NCI-H146 treated with DMSO at 0.1 percent for 48 hours (cell line): ENCODE data around the gene CYGB.
"Not testable (repeated sequence)": the region's sequence is repeated elsewhere in the genome, so short reads cannot be mapped to it uniquely, and the experiment has no call there.

Experiments used
- DNase-seq: peaks from one replicate; lab custom pipeline; 2025; ENCODE audit not compliant: unreplicated experiment; lab: John Stamatoyannopoulos, UW

The CYGB gene

DNA sequence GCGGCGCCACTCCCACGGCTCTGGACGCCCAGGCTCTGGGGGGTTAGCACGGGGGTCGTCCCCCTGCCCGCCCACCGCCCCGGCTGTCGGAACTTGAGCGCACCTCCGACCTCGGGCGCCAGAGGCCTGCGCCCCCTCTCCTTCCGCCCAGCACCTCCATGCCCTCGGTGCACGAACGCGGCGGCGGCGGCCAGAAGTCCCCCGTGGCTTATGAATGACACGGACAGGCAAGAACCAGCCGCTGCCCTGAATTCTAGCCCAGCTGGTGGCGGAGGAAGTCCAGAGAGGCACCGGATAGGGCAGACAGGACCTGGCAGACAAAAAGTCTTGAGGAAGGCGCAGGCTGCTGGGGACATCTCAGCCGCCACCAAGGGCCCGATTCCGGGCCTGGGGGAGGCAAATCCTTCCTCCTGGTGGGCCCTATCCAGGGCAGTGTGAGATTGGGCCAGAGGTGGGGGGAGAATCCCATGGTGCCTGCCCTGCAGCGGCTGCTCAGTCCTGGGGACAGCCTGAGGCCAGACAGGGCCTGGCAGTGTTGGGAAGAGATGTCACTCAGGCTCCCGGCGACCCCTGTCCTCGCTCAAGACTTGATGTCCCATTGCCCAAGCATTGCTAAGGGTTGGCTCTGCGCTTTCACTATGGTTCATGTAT is 897 bp upstream of the CYGB start:
- no peak for DNase-seq

DNA sequence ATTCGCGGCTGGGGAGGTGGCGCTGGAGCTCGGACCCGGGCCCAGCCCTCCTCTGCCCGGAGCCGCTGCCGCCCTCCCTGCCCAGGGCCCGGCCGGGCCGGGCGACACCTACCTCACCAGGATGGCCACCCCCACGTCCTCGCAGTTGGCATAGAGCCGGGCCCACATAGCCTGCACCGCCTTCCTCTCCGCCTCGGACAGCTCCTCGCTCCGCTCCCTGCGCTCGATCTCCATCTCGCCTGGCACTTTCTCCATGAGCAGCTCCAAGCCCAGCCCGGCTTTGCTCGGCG is 276 bp downstream of the CYGB start:
- no peak for DNase-seq

DNA sequence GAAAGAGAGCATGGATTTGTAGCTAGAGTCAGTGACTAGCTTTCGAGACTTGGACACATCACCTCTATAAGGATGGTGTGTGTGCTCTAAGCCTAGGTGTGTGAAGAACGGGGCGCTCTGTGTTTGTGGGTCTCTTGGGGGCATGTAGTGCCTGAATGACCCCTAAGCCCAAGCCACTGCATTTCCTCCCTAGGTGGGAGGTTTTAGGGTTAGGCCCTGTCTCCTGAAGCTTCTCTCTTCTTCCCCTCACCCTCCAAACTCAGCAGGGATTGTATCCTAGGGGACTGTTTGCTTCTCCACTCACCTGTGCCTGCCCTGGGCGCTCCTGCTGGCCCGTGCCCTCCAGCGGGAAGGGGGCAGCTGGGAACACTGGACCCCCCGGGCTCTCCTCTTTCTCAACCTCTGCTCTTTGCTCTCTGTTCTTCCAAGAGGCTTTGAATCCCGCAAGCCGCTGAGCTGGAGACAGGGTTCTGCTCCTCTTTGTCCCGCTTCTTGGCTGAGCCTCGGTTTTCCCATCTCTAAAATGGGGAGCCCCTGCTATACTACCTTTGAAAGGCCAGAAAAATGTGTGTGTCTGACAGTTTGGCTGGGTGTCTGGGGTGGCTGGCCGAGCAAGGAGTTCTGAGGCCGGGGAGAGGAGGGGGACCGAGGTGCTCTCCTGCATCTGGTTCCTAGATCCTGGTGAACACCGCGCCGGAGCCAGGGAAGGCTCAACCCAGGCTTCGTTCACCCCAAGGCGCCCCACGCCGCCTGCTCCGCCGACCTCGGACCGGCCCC is 810 bp downstream of the CYGB start:
- DNase-seq, result no peak

DNA sequence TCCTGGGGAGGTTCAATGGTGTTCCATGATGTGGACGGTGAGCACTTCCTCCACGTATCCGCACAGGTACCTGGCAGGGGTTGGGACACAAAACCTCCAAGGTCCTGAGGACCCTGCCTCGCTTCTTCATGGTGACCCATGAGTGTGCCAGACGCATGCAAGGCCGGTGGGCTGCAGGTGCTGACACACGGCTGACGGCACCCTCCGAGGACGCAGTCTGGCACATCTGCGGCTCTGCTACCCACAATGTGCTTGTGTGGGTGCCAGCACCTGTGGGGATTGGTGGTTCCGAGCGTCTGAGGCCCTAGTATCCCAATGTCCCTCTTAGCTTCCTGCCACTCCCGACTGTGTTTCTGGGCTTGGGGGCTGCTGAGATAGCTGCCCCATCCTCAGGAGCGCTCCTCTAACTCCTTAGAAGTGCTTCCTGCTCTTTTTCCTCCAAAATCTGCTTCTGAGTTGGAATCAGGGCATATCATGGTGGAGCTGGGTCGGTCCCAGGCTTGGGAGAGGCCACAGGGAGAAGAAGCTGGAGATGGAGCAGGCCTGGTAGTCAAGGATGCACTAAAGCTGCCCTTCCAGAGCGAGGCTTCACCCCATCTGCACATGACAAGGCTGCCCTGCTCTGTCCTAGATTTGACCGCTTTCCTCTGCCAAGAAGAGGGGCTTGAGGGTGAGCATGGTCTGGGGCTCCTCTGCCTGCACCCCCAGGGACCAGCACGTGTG is 1.6 kb downstream of the CYGB start:
- no peak for DNase-seq

DNA sequence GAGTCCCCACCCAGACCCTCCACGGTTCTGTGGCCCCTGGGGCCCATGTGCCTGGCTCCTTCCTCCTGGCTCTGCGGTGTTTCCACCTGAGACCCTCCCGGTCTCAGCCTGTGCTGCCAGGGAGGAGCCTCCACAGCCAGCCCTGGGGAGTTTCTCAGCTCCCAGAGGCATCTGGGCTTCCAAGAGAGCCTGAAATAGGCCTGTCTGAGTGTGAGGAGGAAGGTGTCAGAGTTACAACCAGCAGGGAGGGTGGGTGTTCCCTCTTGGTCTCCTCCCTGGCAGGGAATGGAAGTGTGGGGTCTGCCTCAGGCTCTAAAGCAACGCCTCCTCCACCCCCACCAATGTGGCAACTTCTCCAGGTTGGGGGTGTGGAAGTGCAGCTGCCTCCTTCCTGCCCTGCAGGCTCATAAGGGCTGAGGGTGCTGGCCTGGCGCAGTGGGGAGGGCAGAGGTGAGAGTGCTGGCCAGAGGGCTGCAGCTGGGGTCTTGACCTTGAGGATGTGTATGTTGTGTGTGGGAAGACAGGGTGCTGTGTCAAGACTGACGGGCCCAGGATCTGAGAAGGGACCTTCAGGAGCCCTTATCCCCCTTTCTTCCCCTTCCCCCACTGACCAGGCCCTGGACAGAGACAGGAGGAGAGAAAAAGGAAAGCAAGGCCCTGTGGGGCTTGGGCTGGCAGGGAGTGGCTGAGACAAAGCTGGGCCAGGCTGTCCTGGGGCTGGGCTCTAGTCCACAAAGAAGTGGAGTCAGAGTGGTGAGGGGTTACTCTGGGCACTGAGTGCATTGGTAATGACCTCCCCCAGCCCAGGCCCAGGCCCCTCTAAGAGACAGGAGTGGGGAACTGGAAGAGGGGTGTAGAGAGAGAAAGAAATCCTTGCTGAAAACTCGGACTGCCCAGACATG is 2.4 kb downstream of the CYGB start:
- DNase-seq, result no peak

DNA sequence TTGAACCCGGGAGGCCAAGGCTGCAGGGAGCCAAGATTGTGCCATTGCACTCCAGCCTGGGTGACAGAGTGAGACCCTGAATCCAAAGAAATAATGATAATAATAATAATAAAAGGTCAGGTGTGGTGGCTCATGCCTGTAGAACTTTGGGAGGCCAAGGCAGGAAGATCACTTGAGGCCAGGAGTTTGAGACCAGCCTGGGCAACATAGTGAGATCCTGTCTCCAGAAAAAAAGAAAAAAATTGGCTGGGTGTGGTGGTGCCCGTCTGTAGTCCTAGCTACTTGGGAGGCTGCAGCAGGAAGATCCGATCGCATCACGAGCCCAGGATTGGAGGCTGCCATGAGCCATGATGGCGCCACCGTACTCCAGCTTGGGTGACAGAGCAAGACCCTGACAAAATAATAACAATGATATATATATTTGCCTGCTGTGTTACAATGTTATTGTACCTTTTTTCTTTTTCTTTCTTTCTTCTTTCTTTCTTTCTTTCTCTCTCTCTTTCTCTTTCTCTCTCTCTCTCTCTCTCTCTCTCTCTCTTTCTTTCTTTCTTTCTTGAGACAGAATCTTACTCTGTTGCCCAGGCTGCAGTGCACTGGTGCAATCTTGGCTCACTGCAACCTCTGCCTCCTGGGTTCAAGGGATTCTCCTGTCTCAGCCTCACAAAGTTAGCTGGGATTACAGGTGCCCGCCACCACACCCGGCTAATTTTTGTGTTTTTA is 3.7 kb downstream of the CYGB start:
- not testable (repeated sequence) for DNase-seq

DNA sequence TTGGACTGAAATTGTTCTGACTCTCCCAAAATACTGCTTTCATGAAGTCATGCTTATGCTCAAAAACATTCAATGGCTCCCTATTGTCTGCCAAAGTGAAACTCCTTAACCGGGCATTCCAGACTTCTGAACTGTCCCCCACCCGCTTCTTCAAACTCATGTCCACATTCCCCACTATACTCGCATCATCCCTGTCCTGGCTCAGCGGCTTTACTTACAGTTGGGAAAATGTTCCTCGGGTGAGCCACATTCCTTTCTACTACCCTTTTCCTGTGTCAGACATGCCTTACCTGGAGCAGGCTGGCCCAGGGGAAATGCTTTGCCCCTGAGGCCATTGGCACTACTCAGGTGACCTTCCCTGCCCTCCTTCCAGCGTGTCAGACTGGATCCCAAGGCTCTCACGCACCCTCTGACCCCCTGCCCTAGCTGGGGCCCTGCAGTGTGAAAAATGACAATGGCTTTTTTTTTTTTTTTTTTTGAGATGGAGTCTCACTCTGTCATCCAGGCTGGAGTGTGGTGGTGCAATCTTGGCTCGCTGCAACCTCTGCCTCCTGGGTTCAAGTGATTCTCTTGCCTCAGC is 5.3 kb downstream of the CYGB start:
- no peak for DNase-seq

DNA sequence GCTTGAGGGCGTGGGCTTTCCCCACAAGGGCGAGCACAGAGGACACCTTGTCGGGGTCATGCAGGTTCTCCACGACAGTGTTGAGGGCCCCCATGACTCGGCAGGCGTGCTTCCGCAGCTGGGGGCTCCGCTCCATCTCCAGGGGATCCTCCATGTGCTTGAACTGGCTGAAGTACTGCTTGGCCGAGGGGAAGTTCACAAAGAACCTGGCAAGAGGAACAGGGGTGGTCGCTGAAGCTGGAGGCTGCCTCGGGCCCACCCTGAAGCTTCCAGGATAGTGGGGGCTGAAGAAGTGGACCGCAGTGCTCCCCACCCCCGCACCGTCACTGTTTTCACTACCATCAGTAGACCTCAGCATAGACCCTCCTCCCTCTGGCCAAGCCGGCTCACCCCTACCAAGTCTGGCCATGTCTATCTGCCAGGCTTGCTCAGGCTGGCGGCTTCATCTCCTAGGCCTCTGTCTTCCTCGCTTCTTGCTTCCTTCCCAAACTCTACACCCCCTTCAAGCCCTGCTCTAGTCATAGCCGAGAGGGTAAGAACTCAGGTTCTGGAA is 5.9 kb downstream of the CYGB start:
- DNase-seq, result no peak

DNA sequence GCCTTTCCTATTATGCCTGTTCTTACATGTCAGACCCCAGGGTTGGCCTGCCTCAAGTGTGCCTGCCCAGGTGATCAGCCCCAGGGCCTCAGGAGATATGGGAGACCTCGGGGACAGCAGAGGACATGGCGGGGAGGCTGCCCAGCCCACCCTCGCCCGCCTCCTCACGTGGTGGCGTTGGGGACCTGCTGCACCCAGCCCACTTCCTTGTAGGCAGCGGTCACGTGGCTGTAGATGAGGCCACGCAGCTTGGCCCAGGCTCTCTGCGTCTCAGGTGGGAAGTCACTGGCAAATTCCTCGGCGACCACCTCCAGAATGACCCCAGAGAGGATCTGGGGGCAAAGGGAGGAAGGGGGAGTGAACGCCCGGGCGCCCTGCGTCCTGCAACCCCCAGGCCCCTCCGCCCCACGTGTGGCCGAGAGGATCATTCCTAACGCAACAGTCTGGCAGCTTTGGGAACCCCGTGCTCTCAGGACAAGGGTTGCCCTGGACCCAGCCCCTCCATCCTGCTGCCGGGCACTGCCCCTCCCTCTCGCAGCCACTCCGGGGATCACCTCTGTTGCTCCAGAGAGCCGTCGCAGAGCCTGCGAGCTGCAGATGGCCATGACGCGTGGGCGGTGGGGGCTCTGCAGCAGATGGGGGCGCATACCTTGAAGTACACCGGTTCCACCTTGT is 6.6 kb downstream of the CYGB start:
- DNase-seq, result no peak

DNA sequence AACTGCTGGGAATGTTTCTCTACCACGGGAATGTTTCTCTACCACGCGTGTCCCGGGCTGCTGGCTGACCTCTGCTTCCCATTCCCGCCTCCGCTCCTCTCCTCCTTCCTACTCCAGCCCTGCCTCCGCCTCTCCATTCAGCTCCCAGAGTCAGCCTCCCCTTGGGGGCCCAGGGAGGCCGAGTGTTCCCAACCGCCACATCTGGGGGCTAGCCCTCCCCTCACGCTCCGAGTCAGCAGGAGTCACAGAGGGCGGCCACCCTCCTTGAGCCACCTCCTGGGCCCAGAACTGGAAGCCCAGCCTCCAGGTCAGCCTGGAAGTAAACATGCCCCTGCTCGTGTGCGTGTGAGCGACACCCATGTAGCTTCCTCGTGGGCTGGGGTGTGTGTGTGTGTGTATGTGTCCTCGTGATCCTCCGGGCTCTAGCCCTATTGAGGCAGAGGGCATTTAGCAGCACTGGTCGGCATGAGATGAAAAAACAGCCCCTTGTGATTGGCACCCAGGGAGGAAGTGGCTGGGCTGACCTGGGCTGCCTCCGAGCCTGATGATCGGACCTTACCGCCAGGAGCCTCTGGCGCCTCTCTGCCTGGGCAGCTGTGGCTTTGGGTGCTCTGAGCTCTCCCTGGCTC is 7.3 kb downstream of the CYGB start:
- DNase-seq, result no peak

DNA sequence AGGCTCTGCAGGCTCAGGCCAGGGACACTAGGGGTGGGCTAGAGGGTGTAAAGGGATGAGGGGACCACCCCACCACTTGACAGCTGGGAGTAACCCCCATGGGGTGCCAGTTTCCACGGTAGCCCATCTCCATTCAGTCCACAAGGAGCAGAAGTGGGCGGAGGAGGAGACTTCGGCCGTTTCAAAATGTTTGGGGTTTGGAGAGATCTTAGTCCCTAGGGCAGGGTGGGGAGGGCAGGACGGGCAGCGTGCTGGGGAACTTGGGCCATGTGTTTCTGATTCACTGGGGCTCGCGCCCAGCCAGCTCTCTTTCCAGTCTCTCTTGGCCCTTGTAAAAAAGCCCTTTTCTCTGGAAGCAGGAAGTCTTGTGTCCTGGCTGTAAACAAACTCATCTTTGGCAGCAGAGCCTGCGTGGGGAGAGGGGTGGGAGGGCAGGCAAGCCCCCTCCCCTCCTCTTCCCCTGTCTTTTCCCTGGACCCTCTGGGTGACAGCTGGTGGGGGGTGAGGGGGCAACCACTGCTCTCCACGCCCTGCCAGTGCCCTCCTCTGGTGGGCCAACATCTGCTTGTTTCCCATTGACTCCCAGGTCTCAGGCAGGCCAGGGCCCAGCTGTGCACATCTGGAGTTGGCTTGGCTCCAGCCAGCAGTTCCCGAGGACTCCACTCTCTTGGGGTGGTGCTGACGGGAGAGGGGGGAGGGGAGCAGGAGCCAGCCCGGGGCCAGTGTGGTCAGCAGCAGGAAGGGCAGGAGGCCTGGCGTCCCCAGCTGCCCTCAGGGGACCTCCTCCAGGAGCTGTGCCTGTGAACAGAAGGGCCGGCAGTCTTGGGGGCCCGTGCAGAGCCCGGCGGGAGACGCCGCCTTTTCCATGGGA is 8.1 kb downstream of the CYGB start:
- DNase-seq, result no peak

DNA sequence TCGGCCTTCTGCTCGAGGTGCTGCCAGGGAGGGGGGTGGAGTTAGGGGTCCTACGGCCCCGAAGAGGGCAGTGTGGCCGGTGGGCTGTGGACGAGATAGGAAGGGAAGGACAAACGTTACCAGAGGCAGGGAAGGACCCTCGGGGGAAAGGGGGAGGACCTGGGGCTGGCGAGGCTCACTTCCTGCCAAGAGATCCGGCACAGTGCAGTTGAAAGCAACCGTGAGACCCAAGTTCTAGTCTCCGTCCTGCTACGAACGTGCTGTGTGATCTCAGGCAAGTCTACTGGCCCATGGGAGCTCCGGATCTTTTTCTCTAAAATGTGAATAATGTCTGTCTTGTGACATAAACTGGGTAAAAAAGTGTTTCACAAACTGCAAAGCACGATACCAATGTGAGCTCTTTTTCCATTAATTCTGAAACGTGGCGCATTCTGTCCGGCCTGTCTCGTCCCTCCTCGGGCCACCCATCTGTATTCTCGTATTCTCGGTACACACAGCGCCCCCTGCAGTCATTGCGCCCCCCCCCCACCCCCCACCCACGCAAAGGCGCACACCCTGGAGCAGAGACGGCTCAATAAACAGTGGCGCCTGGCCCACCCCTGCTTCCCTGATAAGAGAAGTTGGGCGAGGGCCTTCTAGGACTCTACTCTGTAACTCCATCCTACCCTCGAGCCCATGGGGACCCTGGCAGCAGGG is 8.8 kb downstream of the CYGB start:
- no peak for DNase-seq

DNA sequence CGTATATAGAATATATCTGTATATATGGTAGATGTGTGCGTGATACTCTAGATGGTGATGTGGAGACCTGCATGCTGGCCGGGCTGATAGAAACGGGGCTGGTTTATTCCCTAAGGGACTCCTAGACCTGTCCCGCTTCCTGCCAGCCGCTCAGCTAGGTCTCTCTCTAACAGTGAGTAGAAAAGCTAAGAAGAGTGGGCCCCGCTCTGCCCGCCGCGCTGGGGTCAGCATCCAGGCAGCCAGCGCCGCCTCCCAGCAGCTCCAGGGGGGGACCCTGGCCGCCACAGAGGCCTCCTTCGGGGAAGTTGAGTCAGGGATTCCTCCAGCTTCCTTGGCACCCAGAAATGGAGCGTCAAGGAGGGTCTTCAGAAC is 9.4 kb downstream of the CYGB start:
- no peak for DNase-seq

DNA sequence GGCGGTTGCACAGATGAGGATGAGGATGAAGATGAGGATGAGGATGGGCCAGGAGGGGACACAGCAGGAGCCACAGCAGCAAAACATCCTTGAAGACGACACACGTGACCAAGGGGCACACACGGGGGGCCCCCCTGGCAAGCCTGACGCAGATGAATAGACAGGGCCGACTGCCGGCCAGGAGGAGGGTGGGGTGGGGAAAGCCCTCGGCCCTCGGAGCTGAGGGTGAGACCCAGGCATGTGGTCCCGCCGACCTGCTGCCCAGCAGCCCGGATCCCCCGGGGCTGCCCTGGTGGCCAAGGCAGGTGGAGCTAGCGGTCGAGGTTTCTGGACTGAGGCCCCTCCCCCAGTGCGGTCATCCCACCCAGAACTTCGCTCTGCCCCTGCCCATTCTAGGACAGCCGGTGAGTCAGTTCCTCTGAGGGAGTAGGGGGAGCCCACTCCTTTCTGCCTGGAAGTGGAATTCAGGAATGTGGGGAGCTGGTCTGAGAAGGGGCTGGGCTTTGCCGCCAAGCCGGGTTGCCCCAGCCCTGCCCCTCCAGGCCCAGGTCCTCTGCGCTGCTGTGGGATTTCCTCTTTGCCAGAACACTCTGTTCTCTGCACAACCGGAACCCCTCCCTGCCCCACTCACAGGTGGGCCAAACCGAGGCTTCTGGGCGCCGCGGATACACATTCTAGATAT is 9.9 kb downstream of the CYGB start:
- DNase-seq, result no peak

DNA sequence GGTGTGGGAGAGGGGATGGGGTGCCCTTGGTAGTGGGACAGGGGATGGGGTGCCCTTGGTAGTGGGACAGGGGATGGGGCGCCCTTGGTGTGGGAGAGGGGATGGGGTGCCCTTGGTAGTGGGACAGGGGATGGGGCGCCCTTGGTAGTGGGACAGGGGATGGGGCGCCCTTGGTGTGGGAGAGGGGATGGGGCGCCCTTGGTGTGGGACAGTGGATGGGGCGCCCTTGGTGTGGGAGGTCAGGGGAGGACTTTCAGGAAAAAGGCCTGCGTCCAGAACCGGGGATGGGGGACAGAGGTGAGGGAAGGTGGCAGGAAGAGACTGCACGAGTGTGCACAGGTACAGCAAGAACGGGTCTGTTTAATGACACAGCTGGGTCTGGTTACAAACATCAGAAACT is 10.5 kb downstream of the CYGB start:
- not testable (repeated sequence) for DNase-seq

DNA sequence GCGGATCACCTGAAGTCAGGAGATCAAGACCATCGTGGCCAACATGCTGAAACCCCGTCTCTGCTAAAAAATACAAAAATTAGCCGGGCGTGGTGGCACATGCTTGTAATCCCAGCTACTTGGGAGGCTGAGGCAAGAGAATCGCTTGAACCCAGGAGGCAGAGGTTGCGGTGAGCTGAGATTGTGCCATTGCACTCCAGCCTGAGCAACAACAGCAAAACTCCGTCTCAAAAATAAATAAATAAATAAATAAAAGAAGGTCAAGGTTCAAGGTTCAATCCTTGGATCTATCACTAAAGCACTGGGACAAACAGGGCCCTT is 12.0 kb downstream of the CYGB start:
- not testable (repeated sequence) for DNase-seq
